ENCODE results near the gene B4GALT5. TPM values are rescaled to one million over a fixed set of nuclear protein-coding genes. Genes with fewer than 3 reads are reported as not detected.

Gene B4GALT5
- polyA plus RNA-seq, 1 of the 3 experiments (the other 2 are of a cell fraction) = 35.1 TPM

DNA sequence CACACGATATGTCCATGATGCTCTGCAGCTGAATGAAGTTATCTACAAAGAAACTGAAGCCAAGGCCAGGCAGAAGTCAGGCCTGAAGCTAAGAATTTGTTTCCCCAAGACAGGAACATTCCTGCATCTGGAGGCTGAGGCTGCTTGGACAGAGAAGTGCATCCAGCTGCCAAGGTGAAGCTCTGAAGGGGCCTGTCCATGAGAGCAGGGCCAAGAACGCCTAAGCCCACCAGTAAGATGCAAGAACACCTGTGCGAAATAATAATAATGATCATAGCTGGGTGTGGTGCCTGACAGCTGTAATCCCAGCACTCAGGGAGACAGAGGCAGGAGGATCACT, 37.7 kb upstream of the B4GALT5 start:
- WGBS (ENCODE audit: low lambda C conversion rate) = 77% methylated on average over 3 of the region's 3 CpGs
- H3K4me1 ChIP-seq (ENCODE audit: control insufficient read depth in 1 of 2, insufficient read depth in 2 of 2, low read depth in 1 of 2, low read length in 1 of 2) = peaks cover 6 to 8% of the 10 kb centered on the region in 2 experiments; a peak in 3 of 4 replicates
- H3K4me3 ChIP-seq (ENCODE audit: low read depth in 2 of 2, low read length in 1 of 2) = no peak overlapping the region
- H3K27ac ChIP-seq (ENCODE audit: low read depth in 2 of 2, low read length in 1 of 2) = no peak overlapping the region
- ChIA-PET POLR2A (no interaction called here), CTCF (no interaction called here)
- DNase-seq = no peak
- no peak for TF ChIP-seq RXRA (IDR thresholded peaks at IDR 0.05; ENCODE audit: borderline replicate concordance, low read depth)
- no peaks in the 10 kb centered on the region for H3K9me3 ChIP-seq
- H3K4me2 ChIP-seq = no peak overlapping the region
- H3K27me3 ChIP-seq (ENCODE audit: insufficient read depth) = no peaks in the 10 kb centered on the region
- no peaks in the 10 kb centered on the region for H3K36me3 ChIP-seq (replicated peaks in 1 of 2; ENCODE audit: control insufficient read depth in 1 of 2, insufficient read depth in 2 of 2, low read length in 1 of 2)
- no peaks in the 10 kb centered on the region for H3K9me2 ChIP-seq
- H3F3A ChIP-seq (replicated peaks; ENCODE audit: insufficient read depth) = no peaks in the 10 kb centered on the region
- no peaks in the 10 kb centered on the region for H4K20me1 ChIP-seq (ENCODE audit: insufficient read depth)
- H3K79me2 ChIP-seq (ENCODE audit: insufficient read depth) = no peaks in the 10 kb centered on the region
- H2AFZ ChIP-seq (ENCODE audit: low read depth) = no peak overlapping the region
- no peak overlapping the region for H3K9ac ChIP-seq

DNA sequence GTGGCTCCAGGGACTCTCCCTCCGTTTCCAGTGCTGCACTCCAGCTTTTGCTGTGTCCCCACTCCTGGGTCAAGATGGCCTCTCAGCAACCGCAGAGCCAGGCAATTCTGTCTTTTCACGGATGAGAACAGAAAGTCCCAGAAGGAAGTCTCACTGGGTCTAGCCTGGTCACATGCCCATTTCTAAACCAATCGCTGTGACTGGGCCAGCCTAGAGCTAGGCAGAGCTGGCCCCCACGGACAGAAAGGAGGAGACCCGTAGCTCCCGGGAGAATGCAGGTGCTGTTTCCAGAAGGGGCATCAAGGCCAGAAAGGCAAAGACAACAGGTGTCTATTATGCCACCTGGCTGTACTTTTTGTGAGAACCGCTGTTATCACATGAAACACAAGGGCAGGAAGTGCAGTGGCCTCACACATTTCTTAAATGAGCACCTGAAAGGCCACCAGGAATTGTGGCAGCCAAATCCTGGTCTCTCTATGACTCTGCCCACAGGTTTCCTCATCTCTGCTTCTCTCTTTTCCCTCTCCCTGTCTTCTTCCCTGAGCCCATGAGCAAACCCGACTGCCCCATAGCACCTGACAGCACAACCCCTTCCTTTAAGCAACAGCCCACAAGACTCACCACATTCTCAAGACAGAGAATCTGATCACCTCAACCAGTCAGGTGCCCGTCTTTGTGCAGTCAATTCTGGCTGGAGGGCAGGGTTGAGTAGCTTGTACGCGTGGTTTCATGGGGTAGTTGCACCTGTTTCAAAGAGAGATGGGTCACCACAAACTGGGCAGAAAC, 37.1 kb upstream of the B4GALT5 start:
- Histone ChIP-seq H3K4me3 (ENCODE audit: low read depth in 2 of 2, low read length in 1 of 2) (no peak overlapping the region), H3K9ac (no peak overlapping the region), H3K79me2 (ENCODE audit: insufficient read depth) (no peaks in the 10 kb centered on the region), H3K9me2 (no peaks in the 10 kb centered on the region), H3F3A (replicated peaks; ENCODE audit: insufficient read depth) (no peaks in the 10 kb centered on the region), H3K4me1 (ENCODE audit: control insufficient read depth in 1 of 2, insufficient read depth in 2 of 2, low read depth in 1 of 2, low read length in 1 of 2) (peaks cover 6 to 8% of the 10 kb centered on the region in 2 experiments; a peak in 3 of 4 replicates), H3K4me2 (no peak overlapping the region), H3K9me3 (no peaks in the 10 kb centered on the region), H2AFZ (ENCODE audit: low read depth) (no peak overlapping the region), H3K27ac (ENCODE audit: low read depth in 2 of 2, low read length in 1 of 2) (no peak overlapping the region), H3K36me3 (replicated peaks in 1 of 2; ENCODE audit: control insufficient read depth in 1 of 2, insufficient read depth in 2 of 2, low read length in 1 of 2) (no peaks in the 10 kb centered on the region), H3K27me3 (ENCODE audit: insufficient read depth) (no peaks in the 10 kb centered on the region), H4K20me1 (ENCODE audit: insufficient read depth) (no peaks in the 10 kb centered on the region)
- no peak for TF ChIP-seq SIN3A (IDR thresholded peaks at IDR 0.05; ENCODE audit: borderline replicate concordance, low read depth, low read length)
- no peak for TF ChIP-seq EZH2phosphoT487 (IDR thresholded peaks at IDR 0.05; ENCODE audit: borderline replicate concordance, low read depth)
- no peak for TF ChIP-seq TEAD4 (IDR thresholded peaks at IDR 0.05; ENCODE audit: borderline replicate concordance, insufficient read depth)
- TF ChIP-seq NFIC (IDR thresholded peaks at IDR 0.05; ENCODE audit: borderline replicate concordance) = no peak
- TF ChIP-seq POLR2AphosphoS5 (IDR thresholded peaks at IDR 0.05; ENCODE audit: low read depth, low read length) = no peak
- TF ChIP-seq, protein P1, sequence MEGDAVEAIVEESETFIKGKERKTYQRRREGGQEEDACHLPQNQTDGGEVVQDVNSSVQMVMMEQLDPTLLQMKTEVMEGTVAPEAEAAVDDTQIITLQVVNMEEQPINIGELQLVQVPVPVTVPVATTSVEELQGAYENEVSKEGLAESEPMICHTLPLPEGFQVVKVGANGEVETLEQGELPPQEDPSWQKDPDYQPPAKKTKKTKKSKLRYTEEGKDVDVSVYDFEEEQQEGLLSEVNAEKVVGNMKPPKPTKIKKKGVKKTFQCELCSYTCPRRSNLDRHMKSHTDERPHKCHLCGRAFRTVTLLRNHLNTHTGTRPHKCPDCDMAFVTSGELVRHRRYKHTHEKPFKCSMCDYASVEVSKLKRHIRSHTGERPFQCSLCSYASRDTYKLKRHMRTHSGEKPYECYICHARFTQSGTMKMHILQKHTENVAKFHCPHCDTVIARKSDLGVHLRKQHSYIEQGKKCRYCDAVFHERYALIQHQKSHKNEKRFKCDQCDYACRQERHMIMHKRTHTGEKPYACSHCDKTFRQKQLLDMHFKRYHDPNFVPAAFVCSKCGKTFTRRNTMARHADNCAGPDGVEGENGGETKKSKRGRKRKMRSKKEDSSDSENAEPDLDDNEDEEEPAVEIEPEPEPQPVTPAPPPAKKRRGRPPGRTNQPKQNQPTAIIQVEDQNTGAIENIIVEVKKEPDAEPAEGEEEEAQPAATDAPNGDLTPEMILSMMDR (IDR thresholded peaks at IDR 0.05) = no peak
- no peak for TF ChIP-seq JUND (IDR thresholded peaks at IDR 0.05)
- TF ChIP-seq, protein P2, sequence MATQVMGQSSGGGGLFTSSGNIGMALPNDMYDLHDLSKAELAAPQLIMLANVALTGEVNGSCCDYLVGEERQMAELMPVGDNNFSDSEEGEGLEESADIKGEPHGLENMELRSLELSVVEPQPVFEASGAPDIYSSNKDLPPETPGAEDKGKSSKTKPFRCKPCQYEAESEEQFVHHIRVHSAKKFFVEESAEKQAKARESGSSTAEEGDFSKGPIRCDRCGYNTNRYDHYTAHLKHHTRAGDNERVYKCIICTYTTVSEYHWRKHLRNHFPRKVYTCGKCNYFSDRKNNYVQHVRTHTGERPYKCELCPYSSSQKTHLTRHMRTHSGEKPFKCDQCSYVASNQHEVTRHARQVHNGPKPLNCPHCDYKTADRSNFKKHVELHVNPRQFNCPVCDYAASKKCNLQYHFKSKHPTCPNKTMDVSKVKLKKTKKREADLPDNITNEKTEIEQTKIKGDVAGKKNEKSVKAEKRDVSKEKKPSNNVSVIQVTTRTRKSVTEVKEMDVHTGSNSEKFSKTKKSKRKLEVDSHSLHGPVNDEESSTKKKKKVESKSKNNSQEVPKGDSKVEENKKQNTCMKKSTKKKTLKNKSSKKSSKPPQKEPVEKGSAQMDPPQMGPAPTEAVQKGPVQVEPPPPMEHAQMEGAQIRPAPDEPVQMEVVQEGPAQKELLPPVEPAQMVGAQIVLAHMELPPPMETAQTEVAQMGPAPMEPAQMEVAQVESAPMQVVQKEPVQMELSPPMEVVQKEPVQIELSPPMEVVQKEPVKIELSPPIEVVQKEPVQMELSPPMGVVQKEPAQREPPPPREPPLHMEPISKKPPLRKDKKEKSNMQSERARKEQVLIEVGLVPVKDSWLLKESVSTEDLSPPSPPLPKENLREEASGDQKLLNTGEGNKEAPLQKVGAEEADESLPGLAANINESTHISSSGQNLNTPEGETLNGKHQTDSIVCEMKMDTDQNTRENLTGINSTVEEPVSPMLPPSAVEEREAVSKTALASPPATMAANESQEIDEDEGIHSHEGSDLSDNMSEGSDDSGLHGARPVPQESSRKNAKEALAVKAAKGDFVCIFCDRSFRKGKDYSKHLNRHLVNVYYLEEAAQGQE (IDR thresholded peaks at IDR 0.05; ENCODE audit: low read depth, low read length) = no peak
- no peak for TF ChIP-seq TCF12 (IDR thresholded peaks at IDR 0.05)
- no peak for TF ChIP-seq MXI1 (IDR thresholded peaks at IDR 0.05; ENCODE audit: low read depth, low read length)
- no peak for TF ChIP-seq RXRA (IDR thresholded peaks at IDR 0.05; ENCODE audit: borderline replicate concordance, low read depth)
- TF ChIP-seq, protein P3, sequence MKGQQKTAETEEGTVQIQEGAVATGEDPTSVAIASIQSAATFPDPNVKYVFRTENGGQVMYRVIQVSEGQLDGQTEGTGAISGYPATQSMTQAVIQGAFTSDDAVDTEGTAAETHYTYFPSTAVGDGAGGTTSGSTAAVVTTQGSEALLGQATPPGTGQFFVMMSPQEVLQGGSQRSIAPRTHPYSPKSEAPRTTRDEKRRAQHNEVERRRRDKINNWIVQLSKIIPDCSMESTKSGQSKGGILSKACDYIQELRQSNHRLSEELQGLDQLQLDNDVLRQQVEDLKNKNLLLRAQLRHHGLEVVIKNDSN (IDR thresholded peaks at IDR 0.05; ENCODE audit: borderline replicate concordance, low read depth) = no peak
- TF ChIP-seq EP300 (IDR thresholded peaks at IDR 0.05; ENCODE audit: borderline replicate concordance in 1 of 2, low read depth in 1 of 2, low read length in 1 of 2) = no peak
- TF ChIP-seq TAF1 (IDR thresholded peaks at IDR 0.05; ENCODE audit: borderline replicate concordance, low read depth, low read length) = no peak
- TF ChIP-seq GATA2 (CRISPR knock-in tag; IDR thresholded peaks at IDR 0.05) = no peak
- TF ChIP-seq ELF1 (IDR thresholded peaks at IDR 0.05) = no peak
- TF ChIP-seq SMC3 (IDR thresholded peaks at IDR 0.05; ENCODE audit: low read depth, low read length) = no peak
- TF ChIP-seq, protein P4, sequence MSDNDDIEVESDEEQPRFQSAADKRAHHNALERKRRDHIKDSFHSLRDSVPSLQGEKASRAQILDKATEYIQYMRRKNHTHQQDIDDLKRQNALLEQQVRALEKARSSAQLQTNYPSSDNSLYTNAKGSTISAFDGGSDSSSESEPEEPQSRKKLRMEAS (IDR thresholded peaks at IDR 0.05; ENCODE audit: low read depth) = no peak
- WGBS (ENCODE audit: low lambda C conversion rate) = 90% methylated on average over 10 of the region's 12 CpGs
- POLR2A ChIA-PET = no interaction called here
- CTCF ChIA-PET = no interaction called here
- no peak for DNase-seq

Measured in SK-N-SH (cell line).